Hepatocyte (in vitro differentiated cells): Measurements from ENCODE around the gene PGAP3.

ENCODE experiments used
- CTCF ChIP-seq: fragments of 200-600 bp; sonication (generic); IDR thresholded peaks from 2 replicates; pipeline ENCODE4 v1.5.1; 2016; ENCODE audit warnings: antibody characterized with exemption, mild to moderate bottlenecking; ENCODE audit not compliant: poor library complexity
- EZH2 ChIP-seq: fragments of 200-600 bp; sonication (generic); IDR thresholded peaks from 2 replicates; pipeline ENCODE4 v1.6.1; 2016; ENCODE audit warnings: antibody characterized with exemption, mild to moderate bottlenecking, borderline replicate concordance
- EZH2phosphoT487 ChIP-seq: fragments of 200-600 bp; sonication (generic); IDR thresholded peaks from one replicate; pipeline ENCODE4 v1.6.1; 2018; ENCODE audit warnings: antibody characterized with exemption, mild to moderate bottlenecking, low read depth, moderate library complexity; ENCODE audit not compliant: unreplicated experiment, severe bottlenecking

GRCh38 chr17:39722965-39723848, 35.4 kb upstream of the PGAP3 start:
- no peak for TF ChIP-seq CTCF
- TF ChIP-seq EZH2 = no peak
- no peak for TF ChIP-seq EZH2phosphoT487
